Thyroid gland (tissue), 4 donors: ENCODE results near the gene CCKAR.

Experiments
- POLR2A ChIP-seq, 2 donors: fragments of 450-650 bp; IDR thresholded peaks; one replicate each; pipeline ENCODE4 v1.6.1; 2017; ENCODE audit warnings: antibody characterized with exemption in 2 of 2, mild to moderate bottlenecking in 2 of 2, moderate library complexity in 1 of 2
- TF ChIP-seq, protein P1 (sequence below), 6 experiments: fragments of 200-600 bp in 3 of 6; fragments of 450-650 bp in 3 of 6; sonication (generic) in 3 of 6; IDR thresholded peaks; one replicate each; pipeline ENCODE4 v1.5.1; 2016 to 2019; ENCODE audit warnings: antibody characterized with exemption in 6 of 6, mild to moderate bottlenecking in 2 of 6, inconsistent platforms in 1 of 6, moderate library complexity in 1 of 6

GRCh38 chr4:26520728-26521450, 30.6 kb upstream of the CCKAR start:
- TF ChIP-seq, protein P1, sequence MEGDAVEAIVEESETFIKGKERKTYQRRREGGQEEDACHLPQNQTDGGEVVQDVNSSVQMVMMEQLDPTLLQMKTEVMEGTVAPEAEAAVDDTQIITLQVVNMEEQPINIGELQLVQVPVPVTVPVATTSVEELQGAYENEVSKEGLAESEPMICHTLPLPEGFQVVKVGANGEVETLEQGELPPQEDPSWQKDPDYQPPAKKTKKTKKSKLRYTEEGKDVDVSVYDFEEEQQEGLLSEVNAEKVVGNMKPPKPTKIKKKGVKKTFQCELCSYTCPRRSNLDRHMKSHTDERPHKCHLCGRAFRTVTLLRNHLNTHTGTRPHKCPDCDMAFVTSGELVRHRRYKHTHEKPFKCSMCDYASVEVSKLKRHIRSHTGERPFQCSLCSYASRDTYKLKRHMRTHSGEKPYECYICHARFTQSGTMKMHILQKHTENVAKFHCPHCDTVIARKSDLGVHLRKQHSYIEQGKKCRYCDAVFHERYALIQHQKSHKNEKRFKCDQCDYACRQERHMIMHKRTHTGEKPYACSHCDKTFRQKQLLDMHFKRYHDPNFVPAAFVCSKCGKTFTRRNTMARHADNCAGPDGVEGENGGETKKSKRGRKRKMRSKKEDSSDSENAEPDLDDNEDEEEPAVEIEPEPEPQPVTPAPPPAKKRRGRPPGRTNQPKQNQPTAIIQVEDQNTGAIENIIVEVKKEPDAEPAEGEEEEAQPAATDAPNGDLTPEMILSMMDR (IDR thresholded peaks at IDR 0.05) = no peak
- no peak for TF ChIP-seq POLR2A (IDR thresholded peaks at IDR 0.05)
